GM20431 (cell line): ENCODE measurements around the gene SLC16A13.

Source experiments
- in situ Hi-C: fragments of 300-500 bp; cut with MseI, MboI; formaldehyde crosslinking; loops from one replicate; pipeline ENCODE4 v1.15.0; 2020; ENCODE audit warnings: low sequenced_read_pairs; ENCODE audit not compliant: unreplicated experiment

Gene SLC16A13

GRCh38 chr17:7010523-7010922, 25.3 kb upstream of the SLC16A13 start:
- in situ Hi-C loops, result loop anchor here (25.0 kb wide), 1 partner anchor 348 kb away; the partner anchor contains the start of genes C17orf100 and MED31

- in situ Hi-C loops, result loop anchor here (25.0 kb wide), 1 partner anchor 349 kb away; the partner anchor contains the start of genes C17orf100 and MED31
Observed at GRCh38 chr17:7011415-7011814, 24.4 kb upstream of the SLC16A13 start.

- in situ Hi-C loops, result loop anchor here (25.0 kb wide), 1 partner anchor 350 kb away; the partner anchor contains the start of genes C17orf100 and MED31
Observed at GRCh38 chr17:7011942-7012254, 23.9 kb upstream of the SLC16A13 start.

- in situ Hi-C loops, result loop anchor here (25.0 kb wide), 1 partner anchor 352 kb away; the partner anchor contains the start of genes C17orf100 and MED31
Observed at GRCh38 chr17:7014261-7014994, 21.4 kb upstream of the SLC16A13 start.

GRCh38 chr17:7014995-7015958, 20.5 kb upstream of the SLC16A13 start:
- in situ Hi-C loops, result loop anchor here (25.0 kb wide), 1 partner anchor 353 kb away; the partner anchor contains the start of genes C17orf100 and MED31

- in situ Hi-C loops, result loop anchor here (25.0 kb wide), 1 partner anchor 354 kb away; the partner anchor contains the start of genes C17orf100 and MED31
Observed at GRCh38 chr17:7016418-7016817, 19.4 kb upstream of the SLC16A13 start.

GRCh38 chr17:7016886-7017826, 18.7 kb upstream of the SLC16A13 start:
- in situ Hi-C loops, result loop anchor here (25.0 kb wide), 1 partner anchor 355 kb away; the partner anchor contains the start of genes C17orf100 and MED31

GRCh38 chr17:7017827-7018200, 18.0 kb upstream of the SLC16A13 start:
- in situ Hi-C loops, result loop anchor here (25.0 kb wide), 1 partner anchor 356 kb away; the partner anchor contains the start of genes C17orf100 and MED31

- in situ Hi-C loops, result loop anchor here (25.0 kb wide), 1 partner anchor 356 kb away; the partner anchor contains the start of genes C17orf100 and MED31
Observed at GRCh38 chr17:7018331-7018964, 17.4 kb upstream of the SLC16A13 start.

GRCh38 chr17:7019367-7019766, 16.4 kb upstream of the SLC16A13 start:
- in situ Hi-C loops, result loop anchor here (25.0 kb wide), 1 partner anchor 357 kb away; the partner anchor contains the start of genes C17orf100 and MED31

- in situ Hi-C loops, result loop anchor here (25.0 kb wide), 1 partner anchor 358 kb away; the partner anchor contains the start of genes C17orf100 and MED31
Observed at GRCh38 chr17:7019839-7020519, 15.8 kb upstream of the SLC16A13 start.

- in situ Hi-C loops, result loop anchor here (25.0 kb wide), 1 partner anchor 359 kb away; the partner anchor contains the start of genes C17orf100 and MED31
Observed at GRCh38 chr17:7020894-7021664, 14.7 kb upstream of the SLC16A13 start.

- in situ Hi-C loops, result loop anchor here (25.0 kb wide), 1 partner anchor 360 kb away; the partner anchor contains the start of genes C17orf100 and MED31
Observed at GRCh38 chr17:7021993-7022778, 13.6 kb upstream of the SLC16A13 start.

- in situ Hi-C loops, result loop anchor here (25.0 kb wide), 1 partner anchor 361 kb away; the partner anchor contains the start of genes C17orf100 and MED31
Observed at GRCh38 chr17:7022781-7023571, 12.8 kb upstream of the SLC16A13 start, which contains the start of gene BCL6B. BCL6B (plus strand) TSS chr17:7023050; CDS start chr17:7023672, 622 bp downstream.
